Nephron (organoid): Measurements from ENCODE around the gene SLPI.

Experiments used
- H3K27ac Mint-ChIP-seq, 3 experiments: 2 replicates each; pipeline ENCODE4 v1.8.0; 2020; ENCODE audit warnings: mixed read lengths in 3 of 3, mild to moderate bottlenecking in 2 of 3, moderate library complexity in 1 of 3
- H3K27me3 Mint-ChIP-seq: 2 replicates; pipeline ENCODE4 v1.8.0; 2021; ENCODE audit warnings: low read depth, mild to moderate bottlenecking, moderate library complexity, mixed read lengths
- H3K36me3 Mint-ChIP-seq: 2 replicates; pipeline ENCODE4 v1.8.0; 2020; ENCODE audit warnings: low read depth, mixed read lengths
- H3K4me1 Mint-ChIP-seq: 2 replicates; pipeline ENCODE4 v1.8.0; 2020; ENCODE audit warnings: mixed read lengths
- H3K4me3 Mint-ChIP-seq, 3 experiments: 2 replicates each; pipeline ENCODE4 v1.8.0; 2020; ENCODE audit warnings: mild to moderate bottlenecking in 3 of 3, mixed read lengths in 3 of 3, moderate library complexity in 2 of 3
- H3K9me3 Mint-ChIP-seq: 2 replicates; pipeline ENCODE4 v1.8.0; 2020; ENCODE audit warnings: mixed read lengths
- TF ChIP-seq, protein P1 (sequence below), 3 experiments: fragments of 200-600 bp; sonication (generic); IDR thresholded peaks; one replicate each; pipeline ENCODE4 v1.5.0; 2021; ENCODE audit warnings: antibody characterized with exemption in 3 of 3; ENCODE audit not compliant: unreplicated experiment in 3 of 3

The SLPI gene

GRCh38 chr20:45269056-45269455 lies 14.7 kb upstream of the SLPI start:
- H3K36me3 Mint-ChIP-seq: no peaks in the 10 kb centered on the region
- H3K27me3 Mint-ChIP-seq: peaks cover 16% of the 10 kb centered on the region
- H3K27ac Mint-ChIP-seq: no peak overlapping the region
- H3K9me3 Mint-ChIP-seq: no peaks in the 10 kb centered on the region
- no peaks in the 10 kb centered on the region for H3K4me1 Mint-ChIP-seq
- TF ChIP-seq, protein P1, sequence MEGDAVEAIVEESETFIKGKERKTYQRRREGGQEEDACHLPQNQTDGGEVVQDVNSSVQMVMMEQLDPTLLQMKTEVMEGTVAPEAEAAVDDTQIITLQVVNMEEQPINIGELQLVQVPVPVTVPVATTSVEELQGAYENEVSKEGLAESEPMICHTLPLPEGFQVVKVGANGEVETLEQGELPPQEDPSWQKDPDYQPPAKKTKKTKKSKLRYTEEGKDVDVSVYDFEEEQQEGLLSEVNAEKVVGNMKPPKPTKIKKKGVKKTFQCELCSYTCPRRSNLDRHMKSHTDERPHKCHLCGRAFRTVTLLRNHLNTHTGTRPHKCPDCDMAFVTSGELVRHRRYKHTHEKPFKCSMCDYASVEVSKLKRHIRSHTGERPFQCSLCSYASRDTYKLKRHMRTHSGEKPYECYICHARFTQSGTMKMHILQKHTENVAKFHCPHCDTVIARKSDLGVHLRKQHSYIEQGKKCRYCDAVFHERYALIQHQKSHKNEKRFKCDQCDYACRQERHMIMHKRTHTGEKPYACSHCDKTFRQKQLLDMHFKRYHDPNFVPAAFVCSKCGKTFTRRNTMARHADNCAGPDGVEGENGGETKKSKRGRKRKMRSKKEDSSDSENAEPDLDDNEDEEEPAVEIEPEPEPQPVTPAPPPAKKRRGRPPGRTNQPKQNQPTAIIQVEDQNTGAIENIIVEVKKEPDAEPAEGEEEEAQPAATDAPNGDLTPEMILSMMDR (IDR thresholded peaks at IDR 0.05; ENCODE audit: unreplicated experiment in 3 of 3): no peak
- H3K4me3 Mint-ChIP-seq: no peak overlapping the region

DNA sequence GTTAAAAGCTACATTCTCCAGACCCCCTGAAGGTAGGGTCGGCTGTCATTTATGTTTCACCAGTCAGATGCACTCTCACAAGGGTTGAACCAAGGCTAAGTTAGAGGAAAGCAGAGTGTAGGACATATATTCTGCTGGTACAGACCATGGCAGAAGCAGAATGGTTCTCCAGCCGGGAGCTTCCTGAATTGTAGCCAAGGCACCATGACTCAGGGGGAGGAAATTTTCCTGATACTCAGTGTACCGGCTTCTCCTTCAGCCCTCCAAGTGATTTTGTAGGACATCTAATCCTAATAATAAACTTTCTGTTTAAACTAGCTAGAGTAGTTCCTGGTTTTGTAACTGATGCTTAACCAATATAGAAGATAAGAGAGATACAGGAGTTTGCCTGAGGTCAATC lies 14.2 kb upstream of the SLPI start:
- Mint-ChIP-seq H3K27ac (no peak overlapping the region), H3K36me3 (no peaks in the 10 kb centered on the region)

DNA sequence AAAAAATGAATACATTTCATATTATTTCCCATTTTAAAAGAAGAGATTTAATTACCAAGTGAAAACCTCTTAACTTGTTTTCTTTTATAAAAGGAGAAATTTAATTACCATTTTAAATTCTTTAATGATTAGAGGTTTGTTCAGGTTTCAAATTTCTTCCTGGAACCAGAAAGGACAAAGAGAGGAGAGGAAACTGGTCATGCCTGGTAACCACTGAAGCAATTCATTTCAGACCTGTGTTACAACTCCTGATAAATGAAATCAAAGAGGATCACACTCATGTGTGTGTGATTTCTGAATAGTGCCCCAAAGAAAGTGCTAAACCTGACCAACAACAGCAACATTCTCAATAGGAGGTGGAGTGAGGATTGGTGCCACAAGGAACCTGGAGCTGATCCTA lies 12.6 kb upstream of the SLPI start:
- no peaks in the 10 kb centered on the region for H3K4me1 Mint-ChIP-seq
- H3K4me3 Mint-ChIP-seq: no peak overlapping the region
- TF ChIP-seq, protein P1 (IDR thresholded peaks at IDR 0.05; ENCODE audit: unreplicated experiment in 3 of 3): no peak
- no peak overlapping the region for H3K27ac Mint-ChIP-seq
- H3K36me3 Mint-ChIP-seq: no peaks in the 10 kb centered on the region
- no peaks in the 10 kb centered on the region for H3K9me3 Mint-ChIP-seq
- peaks cover 10% of the 10 kb centered on the region for H3K27me3 Mint-ChIP-seq

More for the DNA sequence above, 14.2 kb upstream of the SLPI start:
- TF ChIP-seq, protein P1 (IDR thresholded peaks at IDR 0.05; ENCODE audit: unreplicated experiment in 3 of 3): no peak
- H3K27me3 Mint-ChIP-seq: peaks cover 11% of the 10 kb centered on the region
- no peaks in the 10 kb centered on the region for H3K9me3 Mint-ChIP-seq
- no peaks in the 10 kb centered on the region for H3K4me1 Mint-ChIP-seq
- H3K4me3 Mint-ChIP-seq: no peak overlapping the region

DNA sequence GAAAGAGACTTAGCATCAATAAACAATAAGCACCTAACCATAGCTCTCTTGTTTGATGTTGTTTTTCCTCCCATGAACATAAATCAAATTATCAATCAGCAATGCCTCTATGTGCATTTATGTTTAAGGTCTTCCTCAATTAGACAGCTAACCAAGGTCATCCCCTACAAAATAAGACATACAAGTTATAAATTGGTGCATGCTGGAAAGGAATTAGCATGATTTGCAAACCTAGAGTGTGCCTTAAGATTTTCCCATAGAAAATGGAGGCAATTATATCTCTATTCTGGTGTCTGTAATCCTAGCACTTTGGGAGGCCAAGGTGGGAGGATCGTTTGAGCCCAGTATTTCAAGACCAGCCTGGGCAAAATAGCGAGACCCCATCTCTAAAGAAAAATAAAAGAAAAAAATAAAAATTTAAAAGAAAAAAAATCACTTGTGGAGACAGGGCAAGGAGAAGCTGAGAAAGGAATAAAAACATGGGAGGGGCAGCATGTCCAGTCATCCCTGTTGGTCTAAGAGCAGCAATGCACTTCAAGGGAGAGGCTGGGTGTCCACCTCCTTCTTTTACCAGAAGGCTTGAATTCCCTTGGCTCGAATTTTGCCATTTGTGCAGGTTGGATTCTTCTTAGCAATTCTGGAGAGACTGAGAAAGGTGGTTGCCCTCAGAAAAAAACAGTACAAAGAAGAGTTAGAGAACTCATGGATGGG lies 9.3 kb upstream of the SLPI start:
- no peaks in the 10 kb centered on the region for H3K9me3 Mint-ChIP-seq
- TF ChIP-seq, protein P1 (IDR thresholded peaks at IDR 0.05; ENCODE audit: unreplicated experiment in 3 of 3): no peak
- no peaks in the 10 kb centered on the region for H3K4me1 Mint-ChIP-seq
- no peak overlapping the region for H3K27ac Mint-ChIP-seq
- H3K27me3 Mint-ChIP-seq: peaks cover 19% of the 10 kb centered on the region
- no peaks in the 10 kb centered on the region for H3K36me3 Mint-ChIP-seq
- no peak overlapping the region for H3K4me3 Mint-ChIP-seq

DNA sequence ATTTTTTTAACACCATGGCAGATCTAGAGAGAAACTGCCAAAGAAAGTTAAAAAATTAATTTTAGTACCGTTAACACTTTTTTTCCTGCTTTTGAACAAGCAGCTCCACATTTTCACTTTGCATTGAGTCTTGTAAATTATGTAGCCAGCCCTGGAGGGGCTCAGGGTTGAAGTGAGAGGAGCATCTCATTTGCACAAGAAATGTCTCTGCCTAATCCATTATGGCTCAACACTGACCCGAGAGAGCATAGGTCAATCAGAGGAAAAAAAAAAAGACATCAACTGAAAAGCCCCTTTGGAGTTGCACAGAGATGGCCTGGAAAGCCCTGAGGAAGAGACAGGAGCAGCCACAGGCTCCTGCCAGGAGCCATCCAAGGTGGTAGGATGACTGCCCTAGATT lies 4.3 kb upstream of the SLPI start:
- Mint-ChIP-seq H3K9me3 (no peaks in the 10 kb centered on the region), H3K27me3 (peaks cover 13% of the 10 kb centered on the region), H3K27ac (no peak overlapping the region), H3K4me1 (no peaks in the 10 kb centered on the region), H3K4me3 (no peak overlapping the region), H3K36me3 (no peaks in the 10 kb centered on the region)
- TF ChIP-seq, protein P1 (IDR thresholded peaks at IDR 0.05; ENCODE audit: unreplicated experiment in 3 of 3): no peak

- Mint-ChIP-seq H3K27ac (no peak overlapping the region), H3K36me3 (no peaks in the 10 kb centered on the region), H3K27me3 (peaks cover 13% of the 10 kb centered on the region), H3K4me3 (no peak overlapping the region), H3K4me1 (no peaks in the 10 kb centered on the region), H3K9me3 (no peaks in the 10 kb centered on the region)
- TF ChIP-seq, protein P1 (IDR thresholded peaks at IDR 0.05; ENCODE audit: unreplicated experiment in 3 of 3): no peak
Measured at GRCh38 chr20:45258259-45258658, 3.9 kb upstream of the SLPI start.
